Ovary (tissue), 9 donors: ENCODE results near the gene TCFL5. TPM values are rescaled to one million over a fixed set of nuclear protein-coding genes. Genes with fewer than 3 reads are reported as not detected.

Experiments used
- DNase-seq, 5 donors: peaks; one replicate each; pipeline ENCODE4 v3.0.0-alpha.2; 2019 to 2020
- H3K27ac ChIP-seq, 2 donors: fragments of 200-600 bp; one replicate each; pipeline versions ENCODE4 v1.5.1 to v1.8.0; 2019 to 2022
- H3K27me3 ChIP-seq: fragments of 200-600 bp; one replicate; pipeline ENCODE4 v1.8.0; 2022
- H3K36me3 ChIP-seq: fragments of 200-600 bp; sonication (generic); one replicate; pipeline ENCODE4 v1.5.1; 2019
- H3K4me1 ChIP-seq: one replicate; pipeline ENCODE4 v1.8.1; 2013; ENCODE audit warnings: mild to moderate bottlenecking, moderate library complexity; ENCODE audit not compliant: insufficient read depth
- H3K4me3 ChIP-seq: fragments of 200-600 bp; sonication (generic); one replicate; pipeline ENCODE4 v1.5.1; 2017
- H3K9me3 ChIP-seq, 2 donors: fragments of 200-600 bp in 1 of 2; sonication (generic) in 1 of 2; one replicate each; pipeline versions ENCODE4 v1.5.1 to v1.8.1; 2013 to 2019; ENCODE audit warnings: mild to moderate bottlenecking in 1 of 2, moderate library complexity in 1 of 2
- CTCF ChIP-seq, 3 donors: fragments of 450-650 bp in 2 of 3; fragments of 200-600 bp in 1 of 3; IDR thresholded peaks; one replicate each; pipeline versions ENCODE4 v1.5.1 to v1.8.0; 2016 to 2022; ENCODE audit warnings: antibody characterized with exemption in 3 of 3, mild to moderate bottlenecking in 1 of 3
- EP300 ChIP-seq: sonication (generic); formaldehyde crosslinking; IDR thresholded peaks from one replicate; pipeline ENCODE4 v1.6.1; 2017; ENCODE audit warnings: antibody characterized with exemption
- POLR2A ChIP-seq: fragments of 450-650 bp; IDR thresholded peaks from one replicate; pipeline ENCODE4 v1.6.1; 2017; ENCODE audit warnings: antibody characterized with exemption, mild to moderate bottlenecking, moderate library complexity
- WGBS, 3 donors: extraction: QIAGEN DNeasy Blood & Tissue Kit in 1 of 3; methylation state at CpG; one replicate each; pipeline versions ENCODE4 v1.1.5 to v1.1.7; 2013 to 2017; 5-methylcytosine and 5-hydroxymethylcytosine counted together
- intact Hi-C, 4 donors: fragments of 100-400 bp; cut with DNase I; formaldehyde crosslinking; loops; one replicate each; pipeline versions ENCODE4 v1.11.0 to v1.15.1; 2022 to 2023
- polyA plus RNA-seq, 2 donors: library from polyadenylated mRNA; stranded (reverse); fragments of 200-250 nt in 1 of 2; fragments of 350-450 nt in 1 of 2; fragmentation: Illumina TruSeq in 1 of 2; extraction: RNeasy Lipid Tissue Mini Kit (QIAGEN cat#74804) in 1 of 2; gene quantifications; one replicate each; pipeline ENCODE4 v1.2.3, GENCODE V29; 2013 to 2014
- total RNA-seq, 7 donors: library from RNA; depleted of rRNA in 2 of 7; stranded (reverse); fragments of >200 nt in 2 of 7; fragmentation: NEBNext Ultra II Directional in 3 of 7; extraction: Animal tissue kit (Norgen Biotek cat#: 25700) in 3 of 7; gene quantifications; one replicate each; pipeline versions ENCODE4 v1.1.0 to v1.2.4, GENCODE V29; 2016 to 2023
- donor health status: DM: no; HTN: no; CAD: no; lungs with moderate emphysema.
- donor health status: DM: no; HTN: no; CAD: no.
- donor health status: Bipolar disorder and iron deficiency.
- donor health status: DM: yes; HTN: yes; CAD: no.
- donor health status: DM: no; HTN: no; CAD: no.
- donor health status: DM: yes; HTN: yes; CAD: no.

Gene TCFL5
- total and polyA plus RNA-seq, 9 donors, result 8.1 to 17.9 (median 12.3) TPM

GRCh38 chr20:62828051-62828450, 33.6 kb downstream of the TCFL5 start:
- H3K4me3 ChIP-seq, result no peak overlapping the region
- TF ChIP-seq POLR2A (no peak), EP300 (no peak), CTCF (IDR thresholded peaks at IDR 0.05) (no peak)
- H3K4me1 ChIP-seq, result peaks cover 9% of the 10 kb centered on the region
- no peak overlapping the region for H3K27ac ChIP-seq
- H3K36me3 ChIP-seq, result no peaks in the 10 kb centered on the region
- intact Hi-C loops, result no loop called here
- no peak for DNase-seq
- WGBS, 3 donors, result 91 to 92% (median 92%) methylated on average over 9 of the region's 9 CpGs
- no peaks in the 10 kb centered on the region for H3K27me3 ChIP-seq
- no peaks in the 10 kb centered on the region for H3K9me3 ChIP-seq

DNA sequence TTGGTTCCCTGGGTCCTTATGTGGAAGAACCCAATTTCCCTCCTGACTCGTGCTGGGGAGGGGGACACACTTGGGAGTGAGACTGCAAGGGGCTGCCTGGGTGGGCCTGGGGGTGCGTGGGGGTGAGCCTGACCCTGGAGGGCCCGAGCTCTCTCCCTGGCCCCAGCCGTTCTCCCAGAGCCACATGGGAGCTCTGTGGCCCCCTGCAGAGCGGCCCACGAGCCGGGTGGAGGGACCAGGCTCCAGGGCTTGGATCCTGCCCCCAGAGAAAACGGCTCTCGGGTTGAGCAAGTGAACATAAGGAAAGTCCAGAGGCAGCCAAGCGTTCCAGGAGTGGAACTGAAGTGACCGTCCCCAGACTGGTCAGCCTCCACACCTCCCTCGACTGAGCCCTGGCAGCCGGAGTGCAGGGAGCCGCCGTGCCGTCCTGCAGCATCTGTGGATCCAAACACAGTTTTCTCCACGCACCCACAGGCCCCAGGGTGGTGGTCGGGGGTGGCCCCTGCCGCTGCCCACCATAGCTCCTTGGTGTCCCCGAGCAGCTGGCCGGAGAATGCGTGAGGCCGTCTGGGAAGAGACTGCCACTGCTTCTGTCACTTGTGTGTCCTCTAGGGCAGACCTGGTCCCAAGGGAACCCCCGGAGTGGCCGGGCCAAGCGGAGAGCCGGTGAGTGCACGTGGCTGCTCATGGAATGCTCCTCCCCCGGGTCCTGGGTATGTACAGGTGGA, 34.1 kb downstream of the TCFL5 start:
- no peak overlapping the region for H3K27ac ChIP-seq
- WGBS, 3 donors, result 71 to 82% (median 71%) methylated on average over 24 to 29 of the region's 29 CpGs

DNA sequence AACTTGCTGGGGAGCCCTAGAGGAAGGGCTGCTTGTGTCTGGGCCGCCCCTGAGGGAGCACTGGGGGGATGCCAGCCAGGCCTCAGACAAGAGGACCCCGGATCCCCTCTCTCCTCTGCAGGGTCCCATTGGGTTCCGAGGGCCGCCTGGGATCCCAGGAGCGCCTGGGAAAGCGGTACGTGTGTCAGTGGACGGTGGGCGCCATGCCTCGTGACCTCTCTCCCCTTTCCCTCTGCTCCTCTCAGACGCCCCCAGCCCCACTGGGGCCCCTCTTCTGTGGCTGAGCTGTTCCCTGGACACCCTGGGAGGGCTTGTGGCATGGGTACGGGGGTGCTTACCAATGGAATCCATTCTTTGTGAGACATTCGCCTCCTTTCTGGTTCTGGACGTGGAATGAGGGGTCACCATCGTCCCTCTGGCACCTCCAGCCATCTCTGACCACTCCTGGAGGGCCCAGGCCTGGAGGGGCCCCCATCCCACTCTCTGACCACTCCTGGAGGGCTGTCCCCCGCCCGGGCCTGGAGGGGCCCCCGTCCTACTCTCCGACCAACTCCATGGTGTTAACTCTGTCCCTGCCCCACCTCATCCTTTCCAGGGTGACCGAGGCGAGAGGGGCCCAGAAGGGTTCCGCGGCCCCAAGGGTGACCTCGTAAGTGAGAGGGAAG, 34.8 kb downstream of the TCFL5 start:
- Histone ChIP-seq H3K4me3 (no peak overlapping the region), H3K9me3 (no peaks in the 10 kb centered on the region), H3K27ac (no peak overlapping the region), H3K4me1 (peaks cover 2% of the 10 kb centered on the region), H3K27me3 (no peaks in the 10 kb centered on the region), H3K36me3 (no peaks in the 10 kb centered on the region)
- no peak for DNase-seq
- TF ChIP-seq POLR2A, result no peak
- intact Hi-C loops, result no loop called here
- 91 to 92% (median 91%) methylated on average over 24 of the region's 24 CpGs for WGBS, 3 donors

More for the DNA sequence above, 34.1 kb downstream of the TCFL5 start:
- intact Hi-C loops, result no loop called here
- Histone ChIP-seq H3K36me3 (no peaks in the 10 kb centered on the region), H3K9me3 (no peaks in the 10 kb centered on the region), H3K27me3 (no peaks in the 10 kb centered on the region), H3K4me3 (no peak overlapping the region), H3K4me1 (peaks cover 7% of the 10 kb centered on the region)
- TF ChIP-seq EP300 (no peak), POLR2A (no peak), CTCF (IDR thresholded peaks at IDR 0.05) (no peak)
- DNase-seq, result no peak

DNA sequence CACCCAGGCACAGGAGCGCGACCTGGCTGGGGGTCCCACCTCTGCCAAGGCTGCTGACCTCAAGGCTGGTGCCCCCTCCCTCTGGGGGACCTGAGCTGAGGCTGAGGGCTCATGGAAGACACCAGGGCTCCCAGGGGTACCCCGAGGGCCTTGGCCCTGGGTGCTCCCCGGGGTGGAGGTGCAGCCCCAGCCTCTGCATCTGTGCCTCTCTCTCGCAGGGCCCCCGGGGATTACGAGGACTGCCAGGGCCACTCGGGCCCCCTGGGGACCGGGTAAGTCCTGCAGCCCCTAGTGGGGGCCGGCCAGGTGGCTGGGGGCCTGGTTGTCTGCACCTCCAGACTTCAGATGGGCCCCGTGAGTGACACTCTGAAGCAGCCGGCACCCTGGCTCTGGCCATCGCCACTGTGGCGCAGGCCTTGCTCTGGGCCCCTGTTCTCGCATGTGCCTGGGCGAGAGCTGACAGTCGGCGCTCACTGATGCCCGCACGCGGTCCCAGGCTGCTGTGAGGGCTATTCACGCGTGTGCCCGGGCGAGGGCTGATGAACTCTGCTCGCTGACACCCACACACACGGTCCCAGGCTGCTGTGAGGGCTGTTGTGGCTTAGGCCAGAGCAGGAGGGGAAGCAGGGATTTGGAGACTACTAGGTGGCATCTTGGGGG, 35.5 kb downstream of the TCFL5 start:
- intact Hi-C loops, result no loop called here
- no peaks in the 10 kb centered on the region for H3K9me3 ChIP-seq
- H3K27me3 ChIP-seq, result no peaks in the 10 kb centered on the region
- H3K4me1 ChIP-seq, result peaks cover 2% of the 10 kb centered on the region
- no peaks in the 10 kb centered on the region for H3K36me3 ChIP-seq
- H3K27ac ChIP-seq, result no peak overlapping the region
- WGBS, 3 donors, result 71 to 83% (median 82%) methylated on average over 21 to 27 of the region's 27 CpGs
- no peak overlapping the region for H3K4me3 ChIP-seq
- no peak for TF ChIP-seq EP300
- no peak for TF ChIP-seq POLR2A
- no peak for TF ChIP-seq CTCF (IDR thresholded peaks at IDR 0.05)
- no peak for DNase-seq
